ENCODE results near the gene MAD1L1.

MAD1L1 gene

GRCh38 chr7:2033586-2034135 lies 199.1 kb downstream of the MAD1L1 start:
- DNase-seq (ENCODE audit: low read depth in 2 of 3, low spot score in 1 of 3): no peak

- DNase-seq (ENCODE audit: low read depth in 2 of 3, low spot score in 1 of 3): no peak
These were observed 199.8 kb downstream of the MAD1L1 start for GRCh38 chr7:2032876-2033407.

GRCh38 chr7:2032030-2032875 lies 200.5 kb downstream of the MAD1L1 start:
- DNase-seq (ENCODE audit: low read depth in 2 of 3, low spot score in 1 of 3): no peak

GRCh38 chr7:2031451-2031845 lies 201.3 kb downstream of the MAD1L1 start:
- no peak for DNase-seq (ENCODE audit: low read depth in 2 of 3, low spot score in 1 of 3)

GRCh38 chr7:2030475-2031450 lies 202.0 kb downstream of the MAD1L1 start:
- DNase-seq (ENCODE audit: low read depth in 2 of 3, low spot score in 1 of 3): no peak

- DNase-seq (ENCODE audit: low read depth in 2 of 3, low spot score in 1 of 3): no peak
These were observed 202.8 kb downstream of the MAD1L1 start for GRCh38 chr7:2029936-2030335.

- no peak for DNase-seq (ENCODE audit: low read depth in 2 of 3, low spot score in 1 of 3)
These were observed 203.4 kb downstream of the MAD1L1 start for GRCh38 chr7:2029211-2029905.

GRCh38 chr7:2028733-2029132 lies 204.0 kb downstream of the MAD1L1 start:
- DNase-seq (ENCODE audit: low read depth in 2 of 3, low spot score in 1 of 3): no peak

- no peak for DNase-seq (ENCODE audit: low read depth in 2 of 3, low spot score in 1 of 3)
These were observed 207.6 kb downstream of the MAD1L1 start for GRCh38 chr7:2025188-2025587.

GRCh38 chr7:2024567-2024918 lies 208.2 kb downstream of the MAD1L1 start:
- no peak for DNase-seq (ENCODE audit: low read depth in 2 of 3, low spot score in 1 of 3)

GRCh38 chr7:2023877-2024566 lies 208.7 kb downstream of the MAD1L1 start:
- DNase-seq (ENCODE audit: low read depth in 2 of 3, low spot score in 1 of 3): no peak

GRCh38 chr7:2022737-2023250 lies 210.0 kb downstream of the MAD1L1 start:
- DNase-seq (ENCODE audit: low read depth in 2 of 3, low spot score in 1 of 3): no peak

- DNase-seq (ENCODE audit: low read depth in 2 of 3, low spot score in 1 of 3): no peak
These were observed 210.7 kb downstream of the MAD1L1 start for GRCh38 chr7:2022021-2022409.

GRCh38 chr7:2019711-2020511 lies 212.8 kb downstream of the MAD1L1 start:
- peak in 1 of 3 donors; percentile 11 for DNase-seq (ENCODE audit: low read depth in 2 of 3, low spot score in 1 of 3)

- DNase-seq (ENCODE audit: low read depth in 2 of 3, low spot score in 1 of 3): no peak
These were observed 213.4 kb downstream of the MAD1L1 start for GRCh38 chr7:2019461-2019710.

GRCh38 chr7:2018569-2019460 lies 213.9 kb downstream of the MAD1L1 start:
- DNase-seq (ENCODE audit: low read depth in 2 of 3, low spot score in 1 of 3): no peak

GRCh38 chr7:2017914-2018568 lies 214.7 kb downstream of the MAD1L1 start:
- no peak for DNase-seq (ENCODE audit: low read depth in 2 of 3, low spot score in 1 of 3)

GRCh38 chr7:2017481-2017891 lies 215.3 kb downstream of the MAD1L1 start:
- DNase-seq (ENCODE audit: low read depth in 2 of 3, low spot score in 1 of 3): no peak

All from stimulated activated CD4-positive, alpha-beta T cell treated with anti-CD3 and anti-CD28 coated beads, Interleukin-12 subunit alpha, Interleukin-12 subunit beta, amount 100 ng/mL, for 48 hours (primary cell).